Measurements from ENCODE around the gene PCDHA4. TPM values are rescaled to one million over a fixed set of nuclear protein-coding genes. Genes with fewer than 3 reads are reported as not detected.
"Not testable (repeated sequence)": the region's sequence is repeated elsewhere in the genome, so short reads cannot be mapped to it uniquely, and the experiment has no call there.

PCDHA4 gene
- total RNA-seq, 2 donors from 2014 or later: 2.0 to 3.1 TPM

DNA sequence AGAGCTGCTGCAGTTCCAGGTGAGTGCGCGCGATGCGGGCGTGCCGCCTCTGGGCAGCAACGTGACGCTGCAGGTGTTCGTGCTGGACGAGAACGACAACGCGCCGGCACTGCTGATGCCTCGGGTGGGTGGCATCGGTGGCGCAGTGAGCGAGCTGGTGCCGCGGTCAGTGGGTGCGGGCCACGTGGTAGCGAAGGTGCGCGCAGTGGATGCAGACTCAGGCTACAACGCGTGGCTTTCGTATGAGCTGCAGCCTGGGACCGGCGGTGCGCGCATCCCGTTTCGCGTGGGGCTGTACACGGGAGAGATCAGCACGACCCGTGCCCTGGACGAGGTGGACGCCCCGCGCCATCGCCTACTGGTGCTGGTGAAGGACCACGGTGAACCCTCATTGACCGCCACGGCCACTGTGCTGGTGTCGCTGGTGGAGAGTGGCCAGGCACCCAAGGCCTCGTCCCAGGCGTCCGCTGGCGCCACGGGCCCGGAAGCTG lies 4.0 kb upstream of the PCDHA4 start:
- H3K4me3 ChIP-seq: no peak overlapping the region
- DNase-seq: no peak
- intact Hi-C loops (cut with DNase I): no loop called here
- H3K9me3 ChIP-seq: peaks cover 0 to 41% (median 3%) of the 10 kb centered on the region in 3 donors
- no peaks in the 10 kb centered on the region for H3K4me1 ChIP-seq
- 30 to 51% methylated on average over 12 to 53 of the region's 53 CpGs for WGBS, 2 donors
- no peaks in the 10 kb centered on the region for H3K36me3 ChIP-seq (replicated peaks in 1 of 2; ENCODE audit: insufficient read depth in 1 of 2, low read depth in 2 of 2)
- ATAC-seq: no peak
- no peak for TF ChIP-seq POLR2A (IDR thresholded peaks at IDR 0.05)
- TF ChIP-seq, protein P1, sequence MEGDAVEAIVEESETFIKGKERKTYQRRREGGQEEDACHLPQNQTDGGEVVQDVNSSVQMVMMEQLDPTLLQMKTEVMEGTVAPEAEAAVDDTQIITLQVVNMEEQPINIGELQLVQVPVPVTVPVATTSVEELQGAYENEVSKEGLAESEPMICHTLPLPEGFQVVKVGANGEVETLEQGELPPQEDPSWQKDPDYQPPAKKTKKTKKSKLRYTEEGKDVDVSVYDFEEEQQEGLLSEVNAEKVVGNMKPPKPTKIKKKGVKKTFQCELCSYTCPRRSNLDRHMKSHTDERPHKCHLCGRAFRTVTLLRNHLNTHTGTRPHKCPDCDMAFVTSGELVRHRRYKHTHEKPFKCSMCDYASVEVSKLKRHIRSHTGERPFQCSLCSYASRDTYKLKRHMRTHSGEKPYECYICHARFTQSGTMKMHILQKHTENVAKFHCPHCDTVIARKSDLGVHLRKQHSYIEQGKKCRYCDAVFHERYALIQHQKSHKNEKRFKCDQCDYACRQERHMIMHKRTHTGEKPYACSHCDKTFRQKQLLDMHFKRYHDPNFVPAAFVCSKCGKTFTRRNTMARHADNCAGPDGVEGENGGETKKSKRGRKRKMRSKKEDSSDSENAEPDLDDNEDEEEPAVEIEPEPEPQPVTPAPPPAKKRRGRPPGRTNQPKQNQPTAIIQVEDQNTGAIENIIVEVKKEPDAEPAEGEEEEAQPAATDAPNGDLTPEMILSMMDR (IDR thresholded peaks at IDR 0.05): no peak
- H3K27ac ChIP-seq: no peak overlapping the region
- H3K27me3 ChIP-seq: no peaks in the 10 kb centered on the region

DNA sequence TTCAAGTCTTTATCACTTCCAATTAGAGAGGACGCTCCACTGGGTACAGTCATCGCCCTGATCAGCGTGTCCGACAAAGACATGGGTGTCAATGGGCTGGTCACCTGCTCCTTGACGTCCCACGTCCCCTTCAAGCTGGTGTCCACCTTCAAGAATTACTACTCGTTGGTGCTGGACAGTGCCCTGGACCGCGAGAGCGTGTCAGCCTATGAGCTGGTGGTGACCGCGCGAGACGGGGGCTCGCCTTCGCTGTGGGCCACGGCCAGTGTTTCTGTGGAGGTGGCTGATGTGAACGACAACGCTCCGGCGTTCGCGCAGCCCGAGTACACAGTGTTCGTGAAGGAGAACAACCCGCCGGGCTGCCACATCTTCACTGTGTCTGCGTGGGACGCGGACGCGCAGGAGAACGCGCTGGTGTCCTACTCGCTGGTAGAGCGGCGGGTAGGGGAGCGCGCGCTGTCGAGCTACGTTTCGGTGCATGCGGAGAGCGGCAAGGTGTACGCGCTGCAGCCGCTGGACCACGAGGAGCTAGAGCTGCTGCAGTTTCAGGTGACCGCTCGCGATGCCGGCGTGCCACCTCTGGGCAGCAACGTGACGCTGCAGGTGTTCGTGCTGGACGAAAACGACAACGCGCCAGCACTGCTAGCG lies 1.5 kb downstream of the PCDHA4 start:
- H3K27ac ChIP-seq; ATAC-seq; intact Hi-C loops (cut with DNase I); H3K36me3 ChIP-seq (replicated peaks in 1 of 2; ENCODE audit: insufficient read depth in 1 of 2, low read depth in 2 of 2); DNase-seq; H3K27me3 ChIP-seq; H3K4me1 ChIP-seq; H3K4me3 ChIP-seq: not testable (repeated sequence)
- 52 to 63% methylated on average over 49 to 61 of the region's 62 CpGs for WGBS, 2 donors
- H3K9me3 ChIP-seq: peaks cover 0 to 23% (median 0%) of the 10 kb centered on the region in 3 donors

DNA sequence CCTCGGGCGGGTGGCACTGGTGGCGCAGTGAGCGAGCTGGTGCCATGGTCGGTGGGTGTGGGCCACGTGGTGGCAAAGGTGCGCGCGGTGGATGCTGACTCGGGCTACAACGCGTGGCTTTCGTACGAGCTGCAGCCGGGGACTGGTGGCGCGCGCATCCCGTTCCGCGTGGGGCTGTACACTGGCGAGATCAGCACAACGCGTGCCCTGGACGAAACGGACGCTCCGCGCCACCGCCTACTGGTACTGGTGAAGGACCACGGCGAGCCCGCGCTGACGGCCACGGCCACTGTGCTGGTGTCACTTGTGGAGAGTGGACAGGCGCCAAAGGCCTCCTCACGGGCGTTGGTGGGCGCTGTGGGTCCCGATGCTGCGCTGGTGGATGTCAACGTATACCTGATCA lies 2.0 kb downstream of the PCDHA4 start:
- no peak for ATAC-seq
- no peaks in the 10 kb centered on the region for H3K36me3 ChIP-seq (replicated peaks in 1 of 2; ENCODE audit: insufficient read depth in 1 of 2, low read depth in 2 of 2)
- H3K27me3 ChIP-seq: no peaks in the 10 kb centered on the region
- 64 to 66% methylated on average over 27 to 43 of the region's 43 CpGs for WGBS, 2 donors
- H3K4me3 ChIP-seq: no peak overlapping the region
- H3K27ac ChIP-seq: no peak overlapping the region
- H3K4me1 ChIP-seq: no peaks in the 10 kb centered on the region
- peak in 1 of 4 donors; percentile 7 for DNase-seq
- peaks cover 0 to 23% (median 0%) of the 10 kb centered on the region in 3 donors for H3K9me3 ChIP-seq
- no peak for TF ChIP-seq POLR2A (IDR thresholded peaks at IDR 0.05)
- TF ChIP-seq, protein P1 (IDR thresholded peaks at IDR 0.05): no peak
- intact Hi-C loops (cut with DNase I): no loop called here

DNA sequence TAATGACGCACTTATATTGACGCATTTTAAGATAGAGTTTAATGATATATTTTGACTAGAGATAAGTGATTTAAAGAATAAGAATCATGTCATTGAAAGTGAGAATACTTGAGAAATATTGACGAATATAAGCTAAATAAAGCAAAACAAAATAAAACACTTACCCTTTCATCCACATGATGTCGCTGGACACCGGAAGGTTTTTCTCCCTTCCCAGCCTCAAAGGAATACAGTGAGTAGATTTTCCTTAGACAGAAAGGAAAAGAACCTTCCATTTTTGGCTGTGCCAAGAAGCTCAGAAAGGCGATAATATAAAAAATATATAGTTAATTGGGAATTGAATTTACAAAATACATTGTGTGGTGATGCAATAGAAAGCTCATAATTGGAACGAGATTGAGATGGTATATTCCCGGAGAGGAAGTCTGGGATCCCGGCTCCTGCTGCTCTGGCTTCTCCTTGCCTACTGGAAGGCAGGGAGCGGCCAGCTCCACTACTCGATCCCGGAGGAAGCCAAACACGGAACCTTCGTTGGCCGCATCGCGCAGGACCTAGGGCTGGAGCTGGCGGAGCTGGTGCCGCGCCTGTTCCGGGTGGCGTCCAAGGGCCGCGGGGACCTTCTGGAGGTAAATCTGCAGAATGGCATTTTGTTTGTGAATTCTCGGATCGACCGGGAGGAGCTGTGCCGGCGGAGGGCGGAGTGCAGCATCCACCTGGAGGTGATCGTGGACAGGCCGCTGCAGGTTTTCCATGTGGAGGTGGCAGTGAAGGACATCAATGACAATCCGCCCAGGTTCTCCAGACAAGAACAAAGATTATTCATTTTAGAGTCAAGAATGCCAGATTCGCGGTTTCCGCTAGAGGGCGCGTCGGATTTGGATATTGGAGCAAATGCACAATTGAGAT lies 14.8 kb downstream of the PCDHA4 start, which contains the start of gene PCDHA5:
PCDHA5 (plus strand) TSS at position 239 of the 906 bp plus-strand sequence.
- WGBS, 2 donors: 25 to 32% methylated on average over 38 to 39 of the region's 39 CpGs
- no peak within 1 kb of the TSS for H3K4me3 ChIP-seq

More for the DNA sequence above, 14.8 kb downstream of the PCDHA4 start, which contains the start of gene PCDHA5:
- Histone ChIP-seq H3K36me3 (replicated peaks in 1 of 2; ENCODE audit: insufficient read depth in 1 of 2, low read depth in 2 of 2) (no peaks in the 10 kb centered on the region), H3K4me1 (no peaks in the 10 kb centered on the region), H3K27ac (peak within 1 kb of the TSS in 1 of 4 donors; percentile 31), H3K9me3 (peaks cover 0 to 21% (median 4%) of the 10 kb centered on the region in 3 donors), H3K27me3 (no peaks in the 10 kb centered on the region)
- intact Hi-C loops (cut with DNase I): no loop called here
- TF ChIP-seq, protein P1 (IDR thresholded peaks at IDR 0.05): peak in 5 of 7 experiments; percentile 6 to 22 (median 17)
- no peak for TF ChIP-seq POLR2A (IDR thresholded peaks at IDR 0.05)
- ATAC-seq (no peak), DNase-seq (peak in 1 of 4 donors; percentile 54)

Measured in body of pancreas (tissue), 4 donors.